GM18951 (cell line): Measurements from ENCODE around the gene PLS3.
"Not testable (repeated sequence)": the region's sequence is repeated elsewhere in the genome, so short reads cannot be mapped to it uniquely, and the experiment has no call there.

Experiments
- POLR2A ChIP-seq: IDR thresholded peaks from 4 replicates; pipeline ENCODE4 v1.6.1; 2011; ENCODE audit warnings: mild to moderate bottlenecking; ENCODE audit not compliant: insufficient read length, insufficient read depth; ENCODE audit errors: extremely low read depth
- in situ Hi-C: fragments of 300-500 bp; cut with MboI; formaldehyde crosslinking; loops from one replicate; pipeline ENCODE4 v1.12.0; 2022; ENCODE audit warnings: low sequenced_read_pairs, mixed read lengths, inconsistent platforms; ENCODE audit not compliant: unreplicated experiment

PLS3 gene, protein sequence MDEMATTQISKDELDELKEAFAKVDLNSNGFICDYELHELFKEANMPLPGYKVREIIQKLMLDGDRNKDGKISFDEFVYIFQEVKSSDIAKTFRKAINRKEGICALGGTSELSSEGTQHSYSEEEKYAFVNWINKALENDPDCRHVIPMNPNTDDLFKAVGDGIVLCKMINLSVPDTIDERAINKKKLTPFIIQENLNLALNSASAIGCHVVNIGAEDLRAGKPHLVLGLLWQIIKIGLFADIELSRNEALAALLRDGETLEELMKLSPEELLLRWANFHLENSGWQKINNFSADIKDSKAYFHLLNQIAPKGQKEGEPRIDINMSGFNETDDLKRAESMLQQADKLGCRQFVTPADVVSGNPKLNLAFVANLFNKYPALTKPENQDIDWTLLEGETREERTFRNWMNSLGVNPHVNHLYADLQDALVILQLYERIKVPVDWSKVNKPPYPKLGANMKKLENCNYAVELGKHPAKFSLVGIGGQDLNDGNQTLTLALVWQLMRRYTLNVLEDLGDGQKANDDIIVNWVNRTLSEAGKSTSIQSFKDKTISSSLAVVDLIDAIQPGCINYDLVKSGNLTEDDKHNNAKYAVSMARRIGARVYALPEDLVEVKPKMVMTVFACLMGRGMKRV

DNA sequence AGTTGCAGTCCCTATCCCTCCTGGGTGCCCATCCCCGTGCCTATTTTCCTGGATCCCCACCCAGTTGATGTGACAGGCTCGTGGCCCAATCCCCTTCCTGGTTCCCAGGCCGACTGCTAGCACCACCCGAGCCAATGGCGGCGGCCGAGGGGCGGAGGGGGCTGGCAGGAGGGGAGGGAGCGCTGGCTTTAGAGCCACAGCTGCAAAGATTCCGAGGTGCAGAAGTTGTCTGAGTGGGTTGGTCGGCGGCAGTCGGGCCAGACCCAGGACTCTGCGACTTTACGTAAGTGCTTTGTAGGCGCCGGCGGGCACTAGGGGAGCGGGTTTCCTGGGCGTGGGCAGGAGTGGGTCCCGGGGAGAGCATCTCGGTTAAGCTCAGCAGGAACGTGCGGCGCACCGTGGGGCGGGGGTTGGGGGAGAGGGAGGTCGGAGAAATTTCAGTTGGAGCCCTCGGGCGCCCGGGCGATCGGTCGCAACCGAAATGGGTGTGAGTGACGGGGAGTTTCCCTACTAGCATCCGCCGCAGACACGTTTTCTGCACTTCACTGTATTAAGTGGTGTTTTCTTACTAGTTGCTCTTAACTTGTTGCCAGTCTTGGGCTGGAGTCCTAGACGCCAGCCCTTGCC lies at the start of gene PLS3:
Gene PLS3 (plus strand): TSS at position 197 of the 627 bp plus-strand sequence. CDS start 49,077 bp downstream, outside the sequence.
- in situ Hi-C loops = no loop called here

DNA sequence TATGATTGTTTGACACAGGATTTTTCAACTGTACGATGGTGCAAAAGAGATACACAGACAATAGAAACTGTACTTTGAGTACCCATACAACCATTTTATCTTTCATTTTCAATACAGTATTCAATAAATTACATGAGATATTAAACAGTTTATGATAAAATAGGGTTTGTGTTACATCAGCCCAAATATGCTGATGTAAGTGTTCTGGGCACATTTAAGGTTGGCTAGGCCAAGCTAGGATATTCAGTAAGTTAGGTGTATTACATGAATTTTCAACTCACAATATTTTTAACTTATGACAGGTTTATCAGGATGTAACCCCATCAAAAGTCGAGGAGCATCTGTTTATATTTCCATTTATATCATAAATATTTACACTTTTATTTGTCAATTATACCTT lies 42.9 kb upstream of the PLS3 start:
- in situ Hi-C loops = no loop called here
- no peak for TF ChIP-seq POLR2A

More for the DNA sequence above, at the start of gene PLS3:
- TF ChIP-seq POLR2A = peak; percentile 48

GRCh38 chrX:115521741-115522140 lies 39.2 kb upstream of the PLS3 start:
- in situ Hi-C loops = no loop called here
- no peak for TF ChIP-seq POLR2A

- in situ Hi-C loops = no loop called here
- TF ChIP-seq POLR2A = no peak
Observed at GRCh38 chrX:115522952-115523351, 38.0 kb upstream of the PLS3 start.

DNA sequence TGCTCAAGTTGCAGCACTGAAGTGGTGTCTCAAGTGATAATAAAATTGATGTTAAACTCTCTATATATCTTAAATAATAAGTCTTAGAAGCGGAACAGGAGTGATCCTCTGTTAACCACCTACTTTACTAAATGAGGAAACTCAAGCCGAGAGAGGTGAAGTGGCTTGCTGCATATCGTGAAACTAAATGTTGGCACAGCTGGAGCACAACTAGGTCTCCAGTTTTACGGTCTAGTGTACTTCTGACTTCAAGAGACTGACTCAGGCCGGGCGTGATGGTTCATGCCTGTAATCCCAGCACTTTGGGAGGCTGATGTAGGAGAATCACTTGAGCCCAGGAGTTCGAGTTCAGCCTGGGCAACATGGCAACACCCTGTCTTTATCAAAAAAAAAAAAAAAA lies 35.5 kb upstream of the PLS3 start:
- in situ Hi-C loops = no loop called here
- TF ChIP-seq POLR2A = no peak

DNA sequence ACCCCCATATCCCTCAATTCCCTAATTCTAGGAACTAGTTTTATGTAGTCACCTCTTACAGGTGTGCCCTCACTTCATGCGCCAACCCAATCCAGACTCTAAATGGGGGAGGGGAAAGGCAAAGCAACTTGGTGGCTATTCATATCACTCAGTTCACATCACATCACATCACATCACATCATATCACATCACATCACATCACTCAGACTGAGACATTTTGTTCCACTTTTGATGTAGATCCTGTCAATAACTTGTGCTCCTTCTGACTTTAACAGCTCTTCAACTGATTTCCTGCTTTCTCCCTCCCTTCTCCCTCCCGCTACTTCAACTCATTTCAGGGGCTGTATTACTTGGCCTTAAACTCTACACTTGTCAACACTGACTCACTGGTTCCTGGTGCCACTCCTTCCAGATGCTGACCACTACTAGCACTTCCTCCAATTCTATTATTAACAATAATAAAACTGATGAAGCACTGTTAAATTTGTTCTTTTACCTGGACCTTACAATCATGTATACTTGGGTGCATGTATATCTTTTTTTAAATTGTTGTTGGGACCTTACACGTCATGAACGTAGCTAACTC lies 29.1 kb upstream of the PLS3 start:
- in situ Hi-C loops = no loop called here
- TF ChIP-seq POLR2A = no peak

GRCh38 chrX:115533485-115533884 lies 27.5 kb upstream of the PLS3 start:
- TF ChIP-seq POLR2A = no peak
- in situ Hi-C loops = no loop called here

- in situ Hi-C loops = no loop called here
- TF ChIP-seq POLR2A = no peak
Observed at GRCh38 chrX:115534383-115534782, 26.6 kb upstream of the PLS3 start.

- in situ Hi-C loops = no loop called here
Observed at GRCh38 chrX:115535421-115535820, 25.6 kb upstream of the PLS3 start.

DNA sequence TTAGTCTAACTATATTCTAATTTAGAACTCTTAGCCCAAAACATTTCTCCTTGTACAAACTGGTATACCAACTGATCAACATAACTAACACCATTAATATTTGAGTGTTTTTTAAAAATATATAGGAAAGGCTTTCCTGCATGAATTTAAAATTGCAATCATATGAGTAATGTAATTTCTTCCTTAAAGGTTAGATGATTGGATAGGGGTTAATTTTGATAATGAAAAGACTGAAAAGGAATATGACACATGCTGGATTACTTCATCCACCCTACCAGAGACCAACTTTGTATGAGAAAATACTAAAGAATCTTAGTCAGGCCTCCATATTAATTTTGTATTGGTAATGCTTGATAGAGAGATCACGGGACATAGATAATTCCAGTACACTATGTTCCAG lies 25.1 kb upstream of the PLS3 start:
- no peak for TF ChIP-seq POLR2A
- in situ Hi-C loops = no loop called here

More at GRCh38 chrX:115535421-115535820, 25.6 kb upstream of the PLS3 start:
- no peak for TF ChIP-seq POLR2A

- in situ Hi-C loops = no loop called here
- TF ChIP-seq POLR2A = no peak
Observed at GRCh38 chrX:115539841-115540240, 21.1 kb upstream of the PLS3 start.

- in situ Hi-C loops = not testable (repeated sequence)
Observed at GRCh38 chrX:115541045-115541444, 19.9 kb upstream of the PLS3 start.

- no peak for TF ChIP-seq POLR2A
- in situ Hi-C loops = no loop called here
Observed at GRCh38 chrX:115547448-115547847, 13.5 kb upstream of the PLS3 start.
